ENCODE data around the gene PIGQ. TPM values are rescaled to one million over a fixed set of nuclear protein-coding genes. Genes with fewer than 3 reads are reported as not detected.

Gene PIGQ
- total RNA-seq, 1 donor from 2014 or later: 63.6 TPM

GRCh38 chr16:561957-562938 is 7.5 kb upstream of the PIGQ start:
- H3K36me3 Mint-ChIP-seq (ENCODE audit: unreplicated experiment): no peaks in the 10 kb centered on the region
- TF ChIP-seq CTCF (IDR thresholded peaks at IDR 0.05): no peak
- H3K4me3 Mint-ChIP-seq (ENCODE audit: unreplicated experiment): no peak overlapping the region
- no peaks in the 10 kb centered on the region for H3K9me3 Mint-ChIP-seq (ENCODE audit: unreplicated experiment)
- peaks cover 20% of the 10 kb centered on the region for H3K4me1 Mint-ChIP-seq (ENCODE audit: unreplicated experiment)
- peaks cover 2% of the 10 kb centered on the region for H3K27me3 Mint-ChIP-seq (ENCODE audit: unreplicated experiment)
- H3K27ac Mint-ChIP-seq (ENCODE audit: unreplicated experiment): no peak overlapping the region
- DNase-seq (ENCODE audit: extremely low spot score, unreplicated experiment): no peak

DNA sequence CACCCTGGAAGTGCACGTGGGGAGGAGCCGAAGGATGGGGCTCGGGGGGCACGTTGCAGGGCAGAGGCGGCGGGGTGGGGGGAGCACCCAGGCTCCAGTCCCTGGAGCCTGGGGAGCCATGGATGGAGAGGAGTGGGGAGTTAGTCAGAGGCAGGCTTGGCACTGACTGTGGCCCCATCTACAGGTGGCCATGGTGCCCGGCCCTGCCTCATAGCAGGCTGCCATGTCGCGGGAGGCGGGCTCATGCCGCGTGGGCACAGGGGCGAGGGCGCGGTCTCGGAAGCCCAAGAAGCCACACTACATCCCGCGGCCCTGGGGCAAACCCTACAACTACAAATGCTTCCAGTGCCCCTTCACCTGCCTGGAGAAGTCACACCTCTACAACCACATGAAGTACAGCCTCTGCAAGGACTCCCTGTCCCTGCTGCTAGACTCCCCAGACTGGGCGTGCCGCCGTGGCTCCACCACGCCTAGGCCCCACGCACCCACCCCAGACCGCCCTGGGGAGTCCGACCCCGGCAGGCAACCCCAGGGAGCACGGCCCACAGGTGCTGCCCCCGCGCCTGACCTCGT is 6.6 kb upstream of the PIGQ start:
- H3K4me3 Mint-ChIP-seq (ENCODE audit: unreplicated experiment): no peak overlapping the region
- no peak for TF ChIP-seq CTCF (IDR thresholded peaks at IDR 0.05)
- no peak for DNase-seq (ENCODE audit: extremely low spot score, unreplicated experiment)
- H3K36me3 Mint-ChIP-seq (ENCODE audit: unreplicated experiment): no peaks in the 10 kb centered on the region
- no peak overlapping the region for H3K27ac Mint-ChIP-seq (ENCODE audit: unreplicated experiment)
- peaks cover 2% of the 10 kb centered on the region for H3K27me3 Mint-ChIP-seq (ENCODE audit: unreplicated experiment)
- peaks cover 20% of the 10 kb centered on the region for H3K4me1 Mint-ChIP-seq (ENCODE audit: unreplicated experiment)
- no peaks in the 10 kb centered on the region for H3K9me3 Mint-ChIP-seq (ENCODE audit: unreplicated experiment)

- no peak for DNase-seq (ENCODE audit: extremely low spot score, unreplicated experiment)
- no peak for TF ChIP-seq CTCF (IDR thresholded peaks at IDR 0.05)
- Mint-ChIP-seq H3K9me3 (ENCODE audit: unreplicated experiment) (no peaks in the 10 kb centered on the region), H3K4me1 (ENCODE audit: unreplicated experiment) (peaks cover 22% of the 10 kb centered on the region), H3K27ac (ENCODE audit: unreplicated experiment) (no peak overlapping the region), H3K4me3 (ENCODE audit: unreplicated experiment) (no peak overlapping the region), H3K27me3 (ENCODE audit: unreplicated experiment) (no peaks in the 10 kb centered on the region), H3K36me3 (ENCODE audit: unreplicated experiment) (no peaks in the 10 kb centered on the region)
Observed at GRCh38 chr16:564690-565418, 4.9 kb upstream of the PIGQ start.

DNA sequence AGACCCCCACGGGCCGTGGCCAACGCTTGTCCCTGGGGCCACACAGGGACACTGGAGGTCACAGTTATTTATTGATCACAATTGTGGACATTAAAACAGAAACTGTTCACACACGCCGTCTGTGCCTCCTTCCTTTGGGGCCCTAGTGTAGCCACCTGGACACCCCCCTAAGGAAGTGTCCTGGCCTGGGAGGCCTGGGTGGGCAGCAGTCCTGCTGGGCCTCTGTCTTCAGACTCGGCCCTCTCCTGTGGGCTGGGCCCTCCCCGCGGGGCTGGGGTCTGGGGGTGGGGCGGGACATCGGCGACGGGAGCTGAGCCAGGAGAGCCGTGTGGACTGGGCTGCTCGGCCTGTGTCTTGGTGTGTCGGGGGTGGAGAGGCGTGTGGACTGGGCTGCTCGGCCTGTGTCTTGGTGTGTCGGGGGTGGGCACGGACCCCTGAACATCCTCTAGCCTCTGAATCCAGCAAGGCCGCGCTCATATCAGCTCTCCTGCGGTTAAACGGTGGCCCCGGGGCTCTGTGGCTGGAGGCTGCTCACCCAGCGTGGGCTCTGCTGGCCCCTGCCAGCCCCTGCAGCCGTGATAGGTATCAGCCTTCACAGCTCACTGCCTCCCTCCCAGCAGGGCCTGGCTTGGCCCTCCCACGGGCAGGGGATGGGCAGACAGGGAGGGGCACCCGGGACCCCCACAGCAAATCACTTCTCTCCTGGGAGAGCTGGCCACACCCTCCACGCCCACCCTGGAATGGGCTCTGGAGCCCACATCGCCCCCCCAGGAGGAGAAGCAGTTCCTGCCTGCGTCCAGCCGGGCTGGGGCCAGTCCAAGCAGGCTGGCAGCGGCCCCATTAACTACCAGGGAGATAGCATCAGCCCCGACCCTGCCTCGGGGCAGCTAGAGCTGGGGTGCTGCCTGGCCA is 4.1 kb upstream of the PIGQ start:
- no peaks in the 10 kb centered on the region for H3K36me3 Mint-ChIP-seq (ENCODE audit: unreplicated experiment)

More for the DNA sequence above, 4.1 kb upstream of the PIGQ start:
- Mint-ChIP-seq H3K4me3 (ENCODE audit: unreplicated experiment) (no peak overlapping the region), H3K4me1 (ENCODE audit: unreplicated experiment) (peaks cover 23% of the 10 kb centered on the region), H3K27me3 (ENCODE audit: unreplicated experiment) (no peaks in the 10 kb centered on the region), H3K27ac (ENCODE audit: unreplicated experiment) (no peak overlapping the region), H3K9me3 (ENCODE audit: unreplicated experiment) (no peaks in the 10 kb centered on the region)
- TF ChIP-seq CTCF (IDR thresholded peaks at IDR 0.05): no peak
- DNase-seq (ENCODE audit: extremely low spot score, unreplicated experiment): no peak
